Esophagus muscularis mucosa (tissue), 4 donors: ENCODE data around the gene MAP2K6. TPM values are rescaled to one million over a fixed set of nuclear protein-coding genes. Genes with fewer than 3 reads are reported as not detected.

Experiments
- DNase-seq: peaks from one replicate; pipeline ENCODE4 v3.0.0-alpha.2; 2017; ENCODE audit errors: extremely low spot score
- H3K27ac ChIP-seq, 4 donors: fragments of 200-600 bp; sonication (generic); replicated peaks in 1 of 4; 1 replicate in 3 of 4; 2 replicates in 1 of 4; pipeline ENCODE4 v1.5.1; 2016 to 2019; ENCODE audit warnings: mild to moderate bottlenecking in 1 of 4
- H3K27me3 ChIP-seq, 4 donors: fragments of 200-600 bp; sonication (generic); one replicate each; pipeline versions ENCODE4 v1.5.1 to v1.6.0; 2016 to 2019
- H3K36me3 ChIP-seq, 4 donors: fragments of 200-600 bp; sonication (generic); one replicate each; pipeline ENCODE4 v1.5.1; 2016 to 2019
- H3K4me1 ChIP-seq, 4 donors: fragments of 200-600 bp; sonication (generic); one replicate each; pipeline ENCODE4 v1.5.1; 2016 to 2019
- H3K4me3 ChIP-seq, 4 donors: fragments of 200-600 bp; sonication (generic); 1 replicate in 2 of 4; 2 replicates in 2 of 4; pipeline ENCODE4 v1.5.1; 2016 to 2019; ENCODE audit warnings: mild to moderate bottlenecking in 4 of 4, moderate library complexity in 1 of 4
- H3K9me3 ChIP-seq, 4 donors: fragments of 200-600 bp; sonication (generic); 1 replicate in 3 of 4; 2 replicates in 1 of 4; pipeline ENCODE4 v1.5.1; 2016 to 2019
- EP300 ChIP-seq: sonication (generic); formaldehyde crosslinking; IDR thresholded peaks from one replicate; pipeline ENCODE4 v1.6.1; 2017; ENCODE audit warnings: antibody characterized with exemption
- POLR2A ChIP-seq: fragments of 450-650 bp; IDR thresholded peaks from one replicate; pipeline ENCODE4 v1.6.1; 2017; ENCODE audit warnings: antibody characterized with exemption, moderate library complexity, mild to moderate bottlenecking, low read depth
- POLR2AphosphoS5 ChIP-seq, 2 donors: sonication (generic); formaldehyde crosslinking; IDR thresholded peaks; one replicate each; pipeline ENCODE4 v1.6.1; 2017; ENCODE audit warnings: antibody characterized with exemption in 2 of 2
- WGBS: methylation state at CpG from one replicate; pipeline ENCODE4 v1.1.5; 2018; 5-methylcytosine and 5-hydroxymethylcytosine counted together
- intact Hi-C: fragments of 100-400 bp; cut with DNase I; formaldehyde crosslinking; loops from one replicate; pipeline ENCODE4 v1.15.1; 2023
- total RNA-seq, 4 donors: library from RNA; depleted of rRNA; stranded (reverse); fragments of >200 nt; gene quantifications; one replicate each; pipeline versions ENCODE4 v1.1.0 to v1.2.1, GENCODE V29; 2016
- TF ChIP-seq, protein P1 (sequence below), 3 experiments: fragments of 200-600 bp in 2 of 3; fragments of 450-650 bp in 1 of 3; sonication (generic) in 2 of 3; IDR thresholded peaks; one replicate each; pipeline ENCODE4 v1.5.1; 2017 to 2019; ENCODE audit warnings: antibody characterized with exemption in 3 of 3, mild to moderate bottlenecking in 2 of 3, moderate library complexity in 1 of 3

The MAP2K6 gene
- total RNA-seq, 4 donors from 2014 or later, result 0.83 to 3.1 (median 1.5) TPM

- H3K4me3 ChIP-seq, result no peak overlapping the region
- H3K27ac ChIP-seq, result no peak overlapping the region
- no peaks in the 10 kb centered on the region for H3K9me3 ChIP-seq
- peaks cover 2 to 15% (median 11%) of the 10 kb centered on the region in 4 donors for H3K4me1 ChIP-seq
- no peak for TF ChIP-seq EP300
- TF ChIP-seq, protein P1, sequence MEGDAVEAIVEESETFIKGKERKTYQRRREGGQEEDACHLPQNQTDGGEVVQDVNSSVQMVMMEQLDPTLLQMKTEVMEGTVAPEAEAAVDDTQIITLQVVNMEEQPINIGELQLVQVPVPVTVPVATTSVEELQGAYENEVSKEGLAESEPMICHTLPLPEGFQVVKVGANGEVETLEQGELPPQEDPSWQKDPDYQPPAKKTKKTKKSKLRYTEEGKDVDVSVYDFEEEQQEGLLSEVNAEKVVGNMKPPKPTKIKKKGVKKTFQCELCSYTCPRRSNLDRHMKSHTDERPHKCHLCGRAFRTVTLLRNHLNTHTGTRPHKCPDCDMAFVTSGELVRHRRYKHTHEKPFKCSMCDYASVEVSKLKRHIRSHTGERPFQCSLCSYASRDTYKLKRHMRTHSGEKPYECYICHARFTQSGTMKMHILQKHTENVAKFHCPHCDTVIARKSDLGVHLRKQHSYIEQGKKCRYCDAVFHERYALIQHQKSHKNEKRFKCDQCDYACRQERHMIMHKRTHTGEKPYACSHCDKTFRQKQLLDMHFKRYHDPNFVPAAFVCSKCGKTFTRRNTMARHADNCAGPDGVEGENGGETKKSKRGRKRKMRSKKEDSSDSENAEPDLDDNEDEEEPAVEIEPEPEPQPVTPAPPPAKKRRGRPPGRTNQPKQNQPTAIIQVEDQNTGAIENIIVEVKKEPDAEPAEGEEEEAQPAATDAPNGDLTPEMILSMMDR (IDR thresholded peaks at IDR 0.05), result peak in 1 of 3 experiments; percentile 10
- H3K27me3 ChIP-seq, result no peaks in the 10 kb centered on the region
- no peak for DNase-seq
- intact Hi-C loops, result no loop called here
- H3K36me3 ChIP-seq, result no peaks in the 10 kb centered on the region
- 100% methylated on average over 1 of the region's 1 CpG for WGBS
Observed at GRCh38 chr17:69506489-69506888, 92.0 kb downstream of the MAP2K6 start.

DNA sequence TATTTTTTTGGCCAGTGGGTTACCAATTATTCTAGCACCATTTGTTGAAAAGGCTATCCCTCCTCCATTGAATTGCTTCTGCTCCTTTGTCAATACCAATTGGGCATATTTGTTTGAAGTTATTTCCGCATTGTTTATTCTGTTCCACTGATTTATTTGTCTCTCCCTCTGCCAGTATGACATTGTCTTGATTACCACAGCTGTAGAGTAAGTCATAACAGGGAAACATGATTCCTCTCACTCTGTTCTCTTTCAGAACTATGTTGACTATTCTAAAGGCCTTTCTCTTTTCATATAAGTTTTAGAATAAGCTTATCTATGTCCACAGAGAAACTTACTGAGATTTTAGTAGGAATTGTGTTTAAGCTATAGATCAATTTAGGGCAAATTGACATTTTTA, 94.3 kb downstream of the MAP2K6 start:
- WGBS, result 100% methylated on average over 1 of the region's 1 CpG

DNA sequence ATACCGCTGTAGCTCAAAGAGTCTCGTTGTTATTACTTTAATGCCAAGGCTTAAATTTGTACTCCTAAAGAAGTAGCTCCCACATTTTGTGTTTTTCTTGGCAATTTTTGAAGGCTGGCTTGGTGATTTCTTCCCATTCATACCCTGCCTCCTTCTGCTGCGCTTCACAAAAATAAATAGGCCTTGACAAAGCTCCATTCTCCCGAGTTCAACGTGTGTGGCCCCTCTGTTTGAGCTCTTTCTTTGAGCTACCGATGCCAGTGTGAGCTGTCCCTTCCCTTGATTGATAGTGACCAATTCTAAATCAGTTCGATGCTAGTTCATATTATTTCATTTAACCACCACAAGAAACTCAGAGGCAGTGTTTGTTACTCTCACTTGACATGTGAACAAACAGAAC, 96.8 kb downstream of the MAP2K6 start:
- intact Hi-C loops, result no loop called here
- TF ChIP-seq, protein P1 (IDR thresholded peaks at IDR 0.05), result no peak
- TF ChIP-seq POLR2A (no peak), EP300 (no peak), POLR2AphosphoS5 (IDR thresholded peaks at IDR 0.05) (no peak)
- no peaks in the 10 kb centered on the region for H3K9me3 ChIP-seq
- H3K27ac ChIP-seq, result no peak overlapping the region
- WGBS, result 80% methylated on average over 7 of the region's 7 CpGs
- no peak overlapping the region for H3K4me3 ChIP-seq
- H3K27me3 ChIP-seq, result no peaks in the 10 kb centered on the region
- H3K4me1 ChIP-seq, result no peaks in the 10 kb centered on the region
- no peak for DNase-seq
- no peaks in the 10 kb centered on the region for H3K36me3 ChIP-seq

More for the DNA sequence above, 94.3 kb downstream of the MAP2K6 start:
- Histone ChIP-seq H3K9me3 (no peaks in the 10 kb centered on the region), H3K4me1 (no peaks in the 10 kb centered on the region), H3K27me3 (no peaks in the 10 kb centered on the region), H3K4me3 (no peak overlapping the region), H3K36me3 (no peaks in the 10 kb centered on the region), H3K27ac (no peak overlapping the region)
- intact Hi-C loops, result no loop called here
- TF ChIP-seq POLR2A (no peak), EP300 (no peak), POLR2AphosphoS5 (IDR thresholded peaks at IDR 0.05) (no peak)
- TF ChIP-seq, protein P1 (IDR thresholded peaks at IDR 0.05), result no peak
- DNase-seq, result no peak

GRCh38 chr17:69512946-69513345, 98.4 kb downstream of the MAP2K6 start:
- TF ChIP-seq POLR2A (no peak), POLR2AphosphoS5 (IDR thresholded peaks at IDR 0.05) (no peak), EP300 (no peak)
- TF ChIP-seq, protein P1 (IDR thresholded peaks at IDR 0.05), result no peak
- intact Hi-C loops, result no loop called here
- Histone ChIP-seq H3K9me3 (no peaks in the 10 kb centered on the region), H3K4me3 (no peak overlapping the region), H3K27me3 (no peaks in the 10 kb centered on the region), H3K27ac (no peak overlapping the region), H3K36me3 (peaks cover 0 to 8% (median 2%) of the 10 kb centered on the region in 4 donors), H3K4me1 (no peaks in the 10 kb centered on the region)
- WGBS, result 85% methylated on average over 5 of the region's 5 CpGs
- DNase-seq, result no peak

DNA sequence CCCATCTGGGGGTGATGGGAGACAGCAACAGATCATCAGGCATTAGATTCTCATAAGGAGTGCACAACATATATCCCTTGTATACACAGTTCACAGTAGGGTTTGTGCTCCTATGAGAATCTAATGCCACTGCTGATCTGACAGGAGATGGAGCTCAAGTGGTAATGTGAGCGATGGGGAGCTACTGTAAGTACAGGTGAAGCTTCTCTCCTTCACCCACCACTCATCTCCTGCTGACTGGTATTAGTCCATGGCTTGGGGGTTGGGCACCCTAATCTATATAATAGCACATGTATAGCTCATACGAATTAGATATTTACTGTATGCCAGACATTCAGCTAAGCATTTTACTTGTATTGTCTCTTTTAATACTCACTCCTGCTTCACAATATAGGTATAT, 101.7 kb downstream of the MAP2K6 start:
- H3K9me3 ChIP-seq, result no peaks in the 10 kb centered on the region
- TF ChIP-seq EP300 (no peak), POLR2AphosphoS5 (IDR thresholded peaks at IDR 0.05) (no peak), POLR2A (no peak)
- TF ChIP-seq, protein P1 (IDR thresholded peaks at IDR 0.05), result no peak
- DNase-seq, result no peak
- H3K4me1 ChIP-seq, result peaks cover 0 to 10% (median 8%) of the 10 kb centered on the region in 4 donors
- WGBS, result 95% methylated on average over 2 of the region's 2 CpGs
- intact Hi-C loops, result no loop called here
- no peaks in the 10 kb centered on the region for H3K27me3 ChIP-seq
- H3K36me3 ChIP-seq, result peaks cover 0 to 30% (median 5%) of the 10 kb centered on the region in 4 donors
- no peak overlapping the region for H3K27ac ChIP-seq
- H3K4me3 ChIP-seq, result no peak overlapping the region
